Activated CD8-positive, alpha-beta T cell treated with anti-CD3 and anti-CD28 coated beads, Interleukin-2, amount 10 ng/mL, durations not matched to agents 7 days and 5 days (primary cell): ENCODE data around the gene FADD. TPM values are rescaled to one million over a fixed set of nuclear protein-coding genes. Genes with fewer than 3 reads are reported as not detected.

Source experiments
- ATAC-seq: fragments of 150-1000 bp; cut with Tn5 transposase; one replicate; pipeline ENCODE4 v1.10.0; 2021; ENCODE audit warnings: moderate library complexity
- CTCF ChIA-PET: fragments of 350-600 bp; sonication (Branson Sonifier 250); formaldehyde crosslinking; loops from one replicate; lab custom pipeline; 2021; ENCODE audit warnings: antibody characterized with exemption; lab: Charles Lee
- POLR2A ChIA-PET: fragments of 350-600 bp; sonication (Branson Sonifier 250); formaldehyde crosslinking; loops from one replicate; lab custom pipeline; 2021; ENCODE audit warnings: antibody characterized with exemption; lab: Charles Lee
- DNase-seq: peaks from one replicate; pipeline ENCODE4 v3.0.0-alpha.2; 2020
- H3K27ac Mint-ChIP-seq: one replicate; pipeline ENCODE4 v1.8.0; 2021; ENCODE audit warnings: mild to moderate bottlenecking, mixed read lengths
- H3K27me3 Mint-ChIP-seq: one replicate; pipeline ENCODE4 v1.8.0; 2021; ENCODE audit warnings: low read depth, mixed read lengths
- H3K36me3 Mint-ChIP-seq: one replicate; pipeline ENCODE4 v1.8.0; 2021; ENCODE audit warnings: low read depth, mixed read lengths
- H3K4me1 Mint-ChIP-seq: one replicate; pipeline ENCODE4 v1.8.0; 2021; ENCODE audit warnings: low read depth, mixed read lengths
- H3K4me3 Mint-ChIP-seq: one replicate; pipeline ENCODE4 v1.8.0; 2021; ENCODE audit warnings: mild to moderate bottlenecking, mixed read lengths
- H3K9me3 Mint-ChIP-seq: one replicate; pipeline ENCODE4 v1.8.0; 2022; ENCODE audit warnings: mixed read lengths; ENCODE audit not compliant: insufficient read depth
- total RNA-seq, 2 experiments: library from RNA; stranded (reverse); gene quantifications; one replicate each; pipeline ENCODE4 v1.2.3, GENCODE V29; 2021

The FADD gene
- total RNA-seq, 2 experiments from 2014 or later: 37.3 to 37.8 TPM

DNA sequence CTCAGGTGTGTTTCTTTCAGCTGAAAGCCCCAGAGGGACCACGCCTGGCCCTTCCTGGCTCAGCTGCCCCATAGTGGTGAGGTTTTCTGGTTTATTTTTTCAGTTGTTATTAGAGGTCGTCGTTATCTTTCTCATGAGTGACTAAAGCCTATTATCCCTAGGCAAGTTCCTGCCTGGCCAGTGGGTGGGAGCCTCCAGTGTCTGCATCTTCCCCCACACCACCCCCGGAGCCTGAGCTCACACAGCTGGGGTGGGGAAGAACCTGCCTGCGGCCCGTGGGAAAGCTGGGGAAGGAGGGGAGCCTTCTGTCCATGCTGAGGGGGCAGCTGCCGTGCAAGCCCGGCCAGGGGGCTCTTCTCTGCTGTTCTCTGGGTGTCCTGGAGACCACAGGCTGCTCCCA is 43.1 kb downstream of the FADD start:
- H3K4me1 Mint-ChIP-seq: no peaks in the 10 kb centered on the region
- ChIA-PET POLR2A (interaction anchor here (1.1 kb wide), 1 partner anchor 24 kb away, joined by 3 read pairs; no protein-coding TSS in a partner anchor), CTCF (no interaction called here)
- ATAC-seq (no peak), DNase-seq (no peak)
- H3K36me3 Mint-ChIP-seq: no peaks in the 10 kb centered on the region
- H3K27ac Mint-ChIP-seq: no peak overlapping the region
- H3K27me3 Mint-ChIP-seq: no peaks in the 10 kb centered on the region
- no peak overlapping the region for H3K4me3 Mint-ChIP-seq
- no peaks in the 10 kb centered on the region for H3K9me3 Mint-ChIP-seq

DNA sequence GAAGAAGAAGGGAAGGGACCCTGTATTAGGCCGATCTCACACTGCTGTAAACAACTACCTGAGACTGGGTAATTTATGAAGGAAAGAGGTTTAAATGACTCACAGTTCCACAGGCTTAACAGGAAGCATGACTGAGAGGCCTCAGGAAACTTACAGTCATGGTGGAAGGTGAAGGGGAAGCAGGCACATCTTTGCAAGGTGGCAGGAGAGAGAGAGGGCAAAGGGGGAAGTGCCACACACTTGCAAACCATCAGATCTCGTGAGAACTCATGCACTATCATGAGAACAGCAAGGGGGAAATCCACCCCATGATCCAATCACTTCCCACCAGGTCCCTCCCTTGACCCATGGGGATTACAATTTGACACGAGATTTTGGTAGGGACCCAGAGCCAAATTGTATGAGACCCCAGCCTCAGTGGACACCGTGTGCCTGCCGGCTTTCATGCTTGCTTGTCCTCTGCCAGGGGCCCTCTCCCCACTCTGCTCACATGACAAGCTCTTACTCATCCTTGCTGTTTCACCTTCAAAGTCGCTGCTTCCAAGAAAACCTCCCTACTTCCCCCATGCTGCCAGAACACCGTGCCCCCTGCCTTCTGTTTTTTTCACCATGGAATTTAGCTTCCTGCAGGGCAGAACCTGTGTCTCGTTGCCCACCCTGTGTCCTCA is 44.1 kb downstream of the FADD start:
- ChIA-PET CTCF (no interaction called here), POLR2A (no interaction called here)
- H3K4me3 Mint-ChIP-seq: no peak overlapping the region
- DNase-seq (no peak), ATAC-seq (no peak)
- H3K9me3 Mint-ChIP-seq: no peaks in the 10 kb centered on the region
- no peaks in the 10 kb centered on the region for H3K36me3 Mint-ChIP-seq
- no peak overlapping the region for H3K27ac Mint-ChIP-seq
- H3K27me3 Mint-ChIP-seq: no peaks in the 10 kb centered on the region
- H3K4me1 Mint-ChIP-seq: no peaks in the 10 kb centered on the region

DNA sequence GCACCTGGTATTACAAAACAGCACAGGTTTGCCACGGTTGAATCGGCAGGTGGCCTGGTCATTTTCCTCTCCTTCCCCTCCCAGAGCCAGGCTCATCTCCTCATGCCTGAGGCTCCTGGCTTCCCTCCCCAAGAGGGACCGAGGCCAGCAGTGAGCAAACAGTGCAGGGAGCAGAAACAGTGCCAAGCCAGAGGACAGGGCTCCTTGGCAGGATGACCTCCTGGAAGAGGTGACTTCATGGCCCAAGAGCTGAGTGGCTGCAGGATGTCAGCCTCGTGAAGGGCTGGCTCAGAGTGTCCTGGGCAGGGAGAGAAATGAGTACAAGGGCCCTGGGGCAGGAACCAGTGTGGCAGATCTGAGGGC is 44.6 kb downstream of the FADD start:
- H3K36me3 Mint-ChIP-seq: no peaks in the 10 kb centered on the region
- H3K27me3 Mint-ChIP-seq: no peaks in the 10 kb centered on the region
- ATAC-seq: no peak
- H3K27ac Mint-ChIP-seq: no peak overlapping the region
- no peaks in the 10 kb centered on the region for H3K9me3 Mint-ChIP-seq
- H3K4me1 Mint-ChIP-seq: no peaks in the 10 kb centered on the region
- ChIA-PET CTCF (no interaction called here), POLR2A (no interaction called here)
- no peak for DNase-seq
- H3K4me3 Mint-ChIP-seq: no peak overlapping the region

DNA sequence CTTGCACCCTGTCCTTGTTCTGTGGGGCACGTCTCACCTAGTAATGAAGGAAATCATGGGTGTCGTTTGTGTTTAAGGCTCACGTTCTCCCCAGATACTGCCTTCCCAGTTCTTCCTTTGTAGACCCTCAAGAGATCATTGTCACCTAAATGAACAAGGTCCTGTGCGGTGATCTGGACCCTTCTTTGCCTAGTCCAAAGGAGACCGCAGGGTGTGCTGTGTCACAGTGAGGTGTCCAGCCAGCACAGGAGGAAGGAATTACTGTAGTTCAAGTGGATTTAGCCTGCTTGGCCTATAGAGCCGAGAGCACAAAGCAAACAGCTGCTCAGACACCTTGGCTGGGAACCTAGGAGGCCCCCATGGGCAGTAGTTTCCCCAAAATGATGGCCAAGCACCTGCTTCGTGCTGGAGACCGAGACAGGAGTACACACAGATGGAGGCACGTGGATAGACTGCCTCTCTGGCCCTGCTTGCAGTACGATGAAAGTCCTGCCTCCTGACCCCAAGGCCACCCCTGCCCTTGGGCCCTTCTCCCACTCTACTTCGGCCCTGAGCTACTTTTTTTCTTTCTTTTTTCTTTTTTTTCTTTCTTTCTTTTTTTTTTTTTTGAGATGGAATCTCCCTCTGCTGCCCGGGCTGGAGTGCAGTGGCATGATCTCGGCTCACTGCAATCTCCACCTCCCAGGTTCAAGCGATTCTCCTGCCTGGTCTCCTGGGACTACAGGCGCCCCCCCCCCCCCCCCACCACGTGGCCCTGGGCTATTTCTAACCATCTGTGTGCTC is 48.0 kb downstream of the FADD start:
- ChIA-PET CTCF (no interaction called here), POLR2A (no interaction called here)
- Mint-ChIP-seq H3K9me3 (no peaks in the 10 kb centered on the region), H3K27ac (no peak overlapping the region), H3K27me3 (no peaks in the 10 kb centered on the region), H3K4me3 (no peak overlapping the region), H3K36me3 (no peaks in the 10 kb centered on the region), H3K4me1 (no peaks in the 10 kb centered on the region)
- DNase-seq: no peak
- ATAC-seq: no peak

DNA sequence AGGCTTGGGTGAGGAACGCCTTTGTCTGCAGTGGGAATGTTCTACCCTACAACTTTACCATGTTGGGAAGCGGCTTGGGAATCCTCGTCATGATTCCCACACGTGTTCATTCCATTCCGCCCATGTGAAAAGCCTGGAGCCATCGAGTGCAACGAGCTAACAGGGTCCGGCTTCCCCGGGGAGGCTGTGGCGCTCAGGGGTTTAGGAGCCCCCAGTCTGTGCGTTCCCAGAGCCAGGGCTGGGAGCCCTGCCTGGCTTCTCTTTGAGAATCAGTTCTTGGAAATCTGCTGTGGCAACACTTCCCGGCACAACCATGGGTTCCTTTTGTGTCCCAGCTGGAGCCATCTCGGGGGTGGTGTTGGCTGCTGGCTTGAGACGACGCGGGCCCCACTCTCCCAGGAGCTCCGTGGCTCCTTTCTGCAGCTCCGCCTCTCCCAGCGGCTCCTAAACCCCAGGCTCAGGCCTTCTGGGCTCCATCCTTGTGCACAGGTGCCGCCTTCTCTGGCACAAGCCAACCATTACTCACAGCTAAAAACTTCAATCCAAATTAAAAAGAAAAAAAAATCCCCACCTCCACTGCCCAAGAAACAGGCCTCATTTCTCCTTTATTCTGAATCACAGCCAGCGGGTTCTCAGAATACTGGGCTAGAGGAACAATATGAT is 48.7 kb downstream of the FADD start:
- no peaks in the 10 kb centered on the region for H3K4me1 Mint-ChIP-seq
- no peaks in the 10 kb centered on the region for H3K27me3 Mint-ChIP-seq
- POLR2A ChIA-PET: no interaction called here
- H3K4me3 Mint-ChIP-seq: no peak overlapping the region
- H3K9me3 Mint-ChIP-seq: no peaks in the 10 kb centered on the region
- CTCF ChIA-PET: no interaction called here
- ATAC-seq (no peak), DNase-seq (no peak)
- H3K27ac Mint-ChIP-seq: no peak overlapping the region
- H3K36me3 Mint-ChIP-seq: no peaks in the 10 kb centered on the region

DNA sequence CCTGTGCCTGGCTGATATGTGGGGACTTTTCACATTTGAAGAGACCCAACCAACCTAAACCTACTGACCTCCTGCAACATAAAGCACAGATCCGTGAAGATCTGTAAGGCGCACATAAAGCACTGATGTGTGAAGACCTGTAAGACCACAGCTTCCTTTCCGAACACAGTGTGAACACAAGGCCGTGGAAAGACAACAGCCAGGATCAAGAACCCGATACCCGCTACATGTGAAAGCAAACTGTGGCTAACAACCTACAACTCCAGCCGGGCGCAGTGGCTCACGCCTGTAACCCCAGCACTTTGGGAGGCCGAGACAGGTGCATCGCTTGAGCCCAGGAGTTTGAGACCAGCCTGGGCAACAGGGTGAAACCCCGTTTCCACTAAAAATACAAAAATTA is 49.7 kb downstream of the FADD start:
- no peak overlapping the region for H3K4me3 Mint-ChIP-seq
- CTCF ChIA-PET: no interaction called here
- no peak for ATAC-seq
- H3K36me3 Mint-ChIP-seq: no peaks in the 10 kb centered on the region
- H3K27me3 Mint-ChIP-seq: no peaks in the 10 kb centered on the region
- POLR2A ChIA-PET: no interaction called here
- no peaks in the 10 kb centered on the region for H3K4me1 Mint-ChIP-seq
- no peaks in the 10 kb centered on the region for H3K9me3 Mint-ChIP-seq
- no peak overlapping the region for H3K27ac Mint-ChIP-seq
- DNase-seq: no peak

DNA sequence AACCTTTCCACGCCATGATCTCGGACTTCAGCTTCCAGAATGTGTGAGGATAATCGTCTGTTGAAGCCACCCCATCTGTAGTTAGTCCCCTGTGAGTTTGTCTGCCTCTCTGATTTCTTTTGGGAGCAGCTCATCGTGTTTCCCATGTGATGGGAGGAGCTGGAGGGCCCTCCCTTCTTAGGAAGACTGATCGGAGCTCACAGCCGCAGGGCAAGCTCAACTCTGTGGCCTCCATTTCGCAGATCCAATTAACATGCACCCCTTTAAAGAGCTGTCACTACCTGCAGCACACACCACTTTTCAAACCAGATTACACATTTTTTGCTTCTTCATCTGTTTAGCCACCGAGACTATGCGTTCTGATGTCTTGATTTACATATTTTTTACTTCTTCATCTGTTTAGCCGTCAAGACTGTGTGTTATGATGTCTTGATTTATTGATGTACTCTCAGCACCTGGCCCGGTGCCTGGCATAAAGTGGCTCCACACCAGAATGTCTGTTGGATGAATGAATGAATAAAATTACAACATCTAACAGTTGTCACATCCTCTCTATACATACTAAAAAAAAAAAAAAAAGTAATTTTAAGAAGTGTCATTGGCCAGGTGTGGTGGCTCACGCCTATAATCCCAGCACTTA is 52.5 kb downstream of the FADD start:
- CTCF ChIA-PET: no interaction called here
- no peak for ATAC-seq
- Mint-ChIP-seq H3K27ac (no peak overlapping the region), H3K4me1 (no peaks in the 10 kb centered on the region), H3K36me3 (no peaks in the 10 kb centered on the region), H3K27me3 (no peaks in the 10 kb centered on the region), H3K9me3 (no peaks in the 10 kb centered on the region), H3K4me3 (no peak overlapping the region)
- DNase-seq: no peak
- POLR2A ChIA-PET: no interaction called here

Other genes starting within 250 kb of the FADD start
- not detected for gene ANO1, start 125.0 kb upstream of the FADD start, total RNA-seq
- 10 to 100 TPM; 25.3 to 25.7 TPM for gene PPFIA1, start 67.4 kb downstream of the FADD start, total RNA-seq
- not detected for gene CTTN, start 195.2 kb downstream of the FADD start, total RNA-seq